Inflammatory macrophage (primary cell): ENCODE measurements around the gene DCAF10.
A peak's percentile ranks its signal among the peaks of the same experiment; 100 is the strongest.
"Not testable (repeated sequence)": the region's sequence is repeated elsewhere in the genome, so short reads cannot be mapped to it uniquely, and the experiment has no call there.

Experiments
- DNase-seq, 2 donors: peaks; one replicate each; pipeline ENCODE4 v3.0.0-alpha.2; 2020 to 2022

Gene DCAF10

GRCh38 chr9:37909326-37909725 lies 108.7 kb downstream of the DCAF10 start:
- no peak for DNase-seq

- not testable (repeated sequence) for DNase-seq
Measured at GRCh38 chr9:37909836-37910235, 109.2 kb downstream of the DCAF10 start.

DNA sequence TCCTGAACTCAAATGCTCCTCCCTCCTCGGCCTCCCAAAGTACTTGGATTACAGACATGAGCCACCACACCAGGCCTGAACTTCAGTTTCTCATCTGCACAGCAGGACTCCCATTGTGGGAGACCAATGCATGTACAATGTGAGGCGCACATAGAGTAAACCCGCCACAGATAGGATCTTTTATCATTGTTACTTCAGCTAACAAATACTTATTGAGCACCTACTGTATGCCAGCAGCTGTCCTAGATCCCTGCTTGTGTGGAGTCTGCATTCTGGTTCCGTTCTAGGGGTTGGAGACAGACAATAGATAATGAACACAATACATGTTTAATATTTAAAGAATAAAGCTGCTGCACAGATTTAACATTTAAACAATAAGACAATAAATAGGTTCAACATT lies 109.7 kb downstream of the DCAF10 start:
- no peak for DNase-seq

DNA sequence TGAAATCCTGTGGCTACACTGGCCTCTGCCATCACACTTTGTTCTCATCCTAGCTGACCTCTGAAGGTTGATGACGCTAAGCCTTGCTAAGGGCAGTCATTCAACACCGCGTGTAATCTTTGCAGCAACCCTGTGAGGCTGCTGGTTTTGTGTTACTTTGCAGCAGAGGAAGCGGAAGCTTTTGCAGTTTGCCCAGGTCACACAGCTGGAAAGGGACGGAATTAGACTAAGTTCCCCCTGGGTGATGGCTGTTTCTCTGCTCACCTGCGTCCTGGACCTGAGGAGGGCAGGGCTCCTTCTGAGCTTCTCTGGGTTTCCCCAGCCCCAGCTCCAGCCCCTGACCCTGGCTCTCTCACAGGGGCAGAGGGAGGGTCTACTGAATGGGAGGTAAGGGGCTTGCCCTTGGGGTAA lies 110.7 kb downstream of the DCAF10 start:
- DNase-seq = no peak

GRCh38 chr9:37913480-37914153 lies 113.0 kb downstream of the DCAF10 start:
- DNase-seq = peak; percentile 94 to 98

- DNase-seq = no peak
Measured at GRCh38 chr9:37914154-37914551, 113.6 kb downstream of the DCAF10 start.

- DNase-seq = no peak
Measured at GRCh38 chr9:37914701-37915358, 114.2 kb downstream of the DCAF10 start.

DNA sequence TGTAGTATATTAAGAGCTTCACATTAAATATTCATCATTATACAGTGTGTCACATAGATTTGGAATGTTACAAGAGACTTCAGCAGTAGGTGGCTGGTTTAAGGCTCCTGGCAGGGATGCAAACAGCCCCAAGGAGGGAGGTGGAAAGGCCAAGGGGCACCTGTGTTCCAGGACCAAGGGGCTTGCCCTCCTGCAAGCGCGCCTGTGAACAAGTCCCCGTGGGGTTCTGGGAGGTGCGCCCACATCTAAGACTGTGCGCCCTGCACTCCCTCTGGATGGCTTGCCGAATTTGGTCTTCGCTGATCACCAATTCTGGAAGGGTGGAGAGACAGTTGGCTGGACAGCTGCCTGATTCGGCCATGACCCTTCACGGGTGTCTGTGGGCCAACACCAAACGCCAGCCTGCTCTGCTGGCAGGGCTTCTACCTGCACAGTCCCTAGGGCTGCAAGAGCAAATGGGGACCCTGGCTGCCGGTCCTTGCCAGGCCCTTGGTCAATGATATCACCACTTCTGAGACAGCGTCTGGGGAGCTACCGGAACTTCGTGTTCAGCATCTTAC lies 115.4 kb downstream of the DCAF10 start:
- no peak for DNase-seq

- DNase-seq = no peak
Measured at GRCh38 chr9:37916471-37917312, 116.1 kb downstream of the DCAF10 start.
